Stimulated activated CD4-positive, alpha-beta T cell treated with anti-CD3 and anti-CD28 coated beads, Interleukin-15, amount 100 ng/mL, for 48 hours (primary cell): Measurements from ENCODE around the gene TIA1.
"Not testable (repeated sequence)": the region's sequence is repeated elsewhere in the genome, so short reads cannot be mapped to it uniquely, and the experiment has no call there.

Experiments used
- DNase-seq, 2 donors: peaks; one replicate each; pipeline ENCODE4 v3.0.0-alpha.2; 2020; ENCODE audit warnings: low read depth in 2 of 2

The TIA1 gene, protein sequence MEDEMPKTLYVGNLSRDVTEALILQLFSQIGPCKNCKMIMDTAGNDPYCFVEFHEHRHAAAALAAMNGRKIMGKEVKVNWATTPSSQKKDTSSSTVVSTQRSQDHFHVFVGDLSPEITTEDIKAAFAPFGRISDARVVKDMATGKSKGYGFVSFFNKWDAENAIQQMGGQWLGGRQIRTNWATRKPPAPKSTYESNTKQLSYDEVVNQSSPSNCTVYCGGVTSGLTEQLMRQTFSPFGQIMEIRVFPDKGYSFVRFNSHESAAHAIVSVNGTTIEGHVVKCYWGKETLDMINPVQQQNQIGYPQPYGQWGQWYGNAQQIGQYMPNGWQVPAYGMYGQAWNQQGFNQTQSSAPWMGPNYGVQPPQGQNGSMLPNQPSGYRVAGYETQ

DNA sequence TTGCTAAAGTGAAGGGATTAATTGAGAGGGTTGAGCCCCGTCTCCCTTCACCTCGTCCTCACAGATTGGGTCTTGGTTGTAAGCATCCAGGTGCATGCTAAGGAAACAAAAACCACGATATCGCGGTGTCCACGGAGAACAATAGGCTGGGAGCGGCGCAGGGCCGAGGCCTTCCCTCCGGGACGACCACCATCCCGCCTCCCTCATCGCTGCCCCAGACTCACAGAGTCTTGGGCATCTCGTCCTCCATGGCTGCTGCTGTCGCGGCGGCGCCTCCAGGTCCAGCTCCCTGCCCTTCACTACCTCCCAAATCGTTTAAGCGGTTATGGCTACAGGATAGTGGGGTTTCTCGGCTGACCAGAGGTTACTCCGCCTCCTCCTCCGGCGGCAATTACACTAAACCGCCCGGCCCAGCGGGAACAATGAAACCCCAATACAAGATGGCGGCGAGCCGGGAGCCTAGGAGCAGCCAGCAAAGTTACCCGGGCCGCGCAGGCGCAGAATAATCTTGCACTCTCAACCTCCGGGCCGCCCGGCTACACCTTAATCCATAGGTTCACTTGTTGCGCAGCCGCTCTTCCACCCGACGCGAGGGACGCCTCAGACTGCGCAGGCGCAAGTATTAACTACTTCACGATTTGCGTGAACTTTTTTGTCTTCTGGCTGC is at the start of gene TIA1:
TSS of gene TIA1 (minus strand) at position 448 of the 667 bp plus-strand sequence. CDS start at position 250, 198 bp downstream.
- peak; percentile 96 to 97 for DNase-seq

DNA sequence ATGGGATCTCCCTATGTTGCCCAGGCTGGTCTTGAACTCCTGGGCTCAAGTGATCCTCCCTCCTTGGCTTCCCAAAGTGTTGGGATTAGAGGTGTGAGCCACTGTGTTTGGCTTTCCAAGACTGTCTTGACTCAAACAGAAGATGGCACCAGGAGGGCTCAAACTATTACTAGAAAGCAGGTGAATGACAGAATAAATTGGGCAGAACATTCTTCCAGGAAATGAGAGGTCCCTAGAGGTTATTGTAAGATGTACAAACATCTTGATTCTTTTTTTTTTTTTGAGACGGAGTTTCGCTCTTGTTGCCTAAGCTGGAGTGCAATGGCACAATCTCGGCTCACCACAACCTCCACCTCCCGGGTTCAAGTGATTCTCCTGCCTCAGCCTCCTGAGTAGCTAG is 49.4 kb upstream of the TIA1 start:
- DNase-seq: not testable (repeated sequence)

DNA sequence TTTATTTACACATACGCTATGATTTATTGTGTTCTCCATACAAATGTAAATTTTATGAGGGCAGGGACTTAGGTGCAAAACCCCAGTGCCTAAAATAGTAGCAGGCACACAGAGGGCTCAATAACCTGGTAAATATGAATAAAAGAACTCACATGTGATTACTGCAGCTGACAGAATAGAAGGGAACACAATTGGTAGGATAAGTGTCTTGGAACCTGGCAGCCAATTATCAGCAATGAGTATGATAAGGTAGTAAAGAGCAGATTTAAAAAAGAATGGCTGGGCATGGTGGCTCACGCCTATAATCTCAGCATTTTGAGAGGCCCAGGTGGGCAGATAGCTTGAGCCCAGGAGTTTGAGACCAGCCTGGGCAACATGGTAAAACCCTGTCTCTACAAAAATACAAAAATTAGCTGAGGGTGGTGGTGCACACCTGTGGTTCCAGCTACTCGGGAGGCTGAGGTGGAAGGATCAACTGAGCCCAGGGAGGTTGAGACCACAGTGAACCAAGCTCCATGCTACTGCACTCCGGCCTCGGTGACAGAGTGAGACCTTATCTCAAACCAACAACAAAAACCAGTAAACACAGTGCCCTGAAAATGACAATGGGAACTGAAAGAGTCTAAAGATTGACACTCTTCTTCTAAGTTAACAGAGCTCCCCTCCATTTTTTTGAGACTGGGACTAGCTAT is 35.2 kb upstream of the TIA1 start:
- no peak for DNase-seq

DNA sequence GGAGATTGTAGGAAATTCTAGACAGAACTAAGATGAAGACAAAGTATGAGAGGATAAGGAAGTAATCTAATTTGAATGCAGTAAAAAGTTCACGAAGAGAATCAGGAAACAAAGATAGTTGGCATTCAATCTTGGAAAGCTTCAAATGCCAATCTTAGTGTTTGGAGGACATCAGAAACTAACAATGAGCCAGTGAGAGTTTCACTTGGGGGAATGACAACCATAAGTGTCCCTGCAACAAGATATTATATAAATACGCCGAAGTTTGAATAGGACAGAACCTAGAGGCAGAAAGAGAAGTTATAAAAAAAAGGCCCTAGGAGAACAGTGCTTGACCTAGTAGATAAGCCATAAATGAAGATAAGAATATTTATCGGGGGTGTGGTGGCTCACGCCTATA is 34.0 kb upstream of the TIA1 start:
- DNase-seq: no peak

DNA sequence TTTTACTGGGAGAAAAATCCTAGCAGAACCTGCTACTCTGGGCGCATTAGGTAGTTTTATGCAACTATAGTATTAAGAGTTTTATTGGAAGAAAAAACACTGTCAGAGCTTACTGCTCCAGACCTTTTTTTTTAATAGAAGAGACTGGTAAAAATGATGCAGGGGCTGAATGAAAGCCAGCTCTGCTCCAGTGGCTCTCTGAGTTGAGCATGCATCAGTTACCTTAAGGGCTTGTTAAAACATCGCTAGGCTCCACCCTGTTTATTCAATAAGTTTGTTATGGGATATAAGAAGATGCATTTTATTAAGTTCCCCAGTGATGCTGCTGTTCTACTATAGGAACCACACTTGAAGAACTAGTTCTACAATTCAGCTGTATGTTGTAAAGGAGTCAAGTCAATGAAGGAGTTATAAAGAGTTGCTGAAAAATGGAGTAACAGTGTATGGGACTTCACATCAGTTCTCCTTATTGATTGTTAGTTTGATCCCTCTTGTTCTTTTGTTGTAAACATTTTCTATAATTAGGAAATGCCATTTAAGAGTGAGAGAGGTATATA is 31.9 kb upstream of the TIA1 start:
- DNase-seq: no peak

DNA sequence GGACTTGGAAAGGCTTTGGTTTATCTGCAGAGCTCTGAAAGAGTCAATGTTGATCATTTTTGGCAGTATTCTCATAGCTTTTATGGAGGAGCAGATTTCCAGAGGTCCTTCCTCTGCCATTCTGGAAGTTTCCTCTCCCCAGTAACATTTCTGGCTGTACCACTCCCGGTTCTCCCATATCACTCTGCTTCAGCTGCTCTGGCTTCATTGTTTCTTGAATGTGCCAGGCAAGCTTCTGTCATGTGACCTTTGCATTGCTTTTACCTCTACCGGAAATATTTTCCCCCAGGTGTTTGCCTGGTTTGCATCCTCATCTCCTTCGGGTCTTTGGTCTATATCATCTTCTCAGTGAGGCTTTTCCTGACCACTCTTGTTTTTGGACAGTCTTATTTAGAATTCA is 21.9 kb upstream of the TIA1 start:
- no peak for DNase-seq

DNA sequence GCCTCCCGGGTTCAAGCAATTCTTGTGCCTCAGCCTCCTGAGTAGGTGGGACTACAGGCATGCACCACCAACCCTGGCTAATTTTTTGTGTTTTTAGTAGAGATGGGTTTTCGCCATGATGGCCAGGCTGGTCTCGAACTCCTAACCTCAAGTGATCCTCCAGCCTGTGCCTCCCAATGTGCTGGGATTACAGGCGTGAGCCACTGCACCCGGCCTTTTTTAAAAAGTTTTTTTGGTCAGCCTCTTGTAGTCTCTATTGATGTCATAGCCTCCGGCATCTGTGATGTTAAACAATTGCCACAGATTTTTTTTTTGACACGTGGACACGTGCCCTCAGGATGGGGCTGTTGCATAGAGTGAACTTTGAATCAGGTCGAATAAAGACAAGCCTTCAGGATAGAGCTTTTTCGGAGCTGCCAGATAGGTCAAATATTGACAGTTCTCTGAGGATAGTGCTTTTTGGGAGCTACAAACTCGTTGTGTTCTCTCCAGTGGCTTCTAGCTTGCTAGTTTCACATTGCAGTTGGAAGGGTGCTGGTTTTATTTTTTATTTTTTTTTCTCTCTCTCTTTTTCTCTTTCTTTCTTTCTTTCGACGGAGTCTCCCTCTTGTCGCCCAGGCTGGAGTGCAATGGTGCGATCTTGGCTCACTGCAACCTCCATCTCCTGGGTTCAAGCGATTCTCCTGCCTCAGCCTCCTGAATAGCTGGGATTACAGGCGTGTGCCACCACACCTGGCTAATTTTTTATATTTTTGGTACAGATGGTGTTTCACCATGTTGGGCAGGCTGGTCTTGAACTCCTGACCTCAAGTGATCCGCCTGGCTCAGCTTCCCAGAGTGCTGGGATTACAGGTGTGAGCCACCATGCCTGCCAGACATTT is 21.2 kb upstream of the TIA1 start:
- DNase-seq: not testable (repeated sequence)

DNA sequence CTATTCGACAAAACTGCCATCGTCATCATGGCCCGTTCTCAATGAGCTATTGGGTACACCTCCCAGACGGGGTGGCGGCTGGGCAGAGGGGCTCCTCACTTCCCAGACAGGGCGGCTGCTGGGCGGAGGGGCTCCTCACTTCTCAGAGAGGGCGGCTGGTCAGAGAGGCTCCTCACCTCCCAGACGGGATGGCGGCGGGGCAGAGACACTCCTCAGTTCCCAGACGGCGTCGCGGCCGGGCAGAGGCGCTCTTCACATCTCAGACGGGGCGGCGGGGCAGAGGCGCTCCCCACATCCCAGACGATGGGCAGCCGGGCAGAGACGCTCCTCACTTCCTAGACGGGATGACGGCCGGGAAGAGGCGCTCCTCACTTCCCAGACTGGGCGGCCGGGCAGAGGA is 18.5 kb upstream of the TIA1 start:
- not testable (repeated sequence) for DNase-seq

DNA sequence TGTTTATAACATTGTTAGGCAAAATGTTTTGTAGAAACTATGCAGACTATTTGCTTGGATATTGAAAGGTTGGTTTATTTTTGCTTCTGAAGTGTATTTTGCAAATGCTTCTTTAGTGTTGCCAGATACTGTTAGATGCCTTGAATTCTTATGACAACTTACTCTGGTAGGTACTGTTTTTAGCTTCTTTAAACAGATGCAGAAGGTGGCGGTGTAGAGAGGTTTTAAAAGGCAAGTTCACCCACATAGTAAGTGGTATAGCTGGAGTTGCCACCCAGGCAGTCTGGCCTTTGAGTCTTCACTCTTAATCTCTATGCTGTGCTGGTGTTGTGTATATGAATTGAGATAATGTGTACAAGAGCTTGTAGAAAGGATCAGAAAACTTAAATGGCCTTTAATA is 13.1 kb upstream of the TIA1 start:
- no peak for DNase-seq

DNA sequence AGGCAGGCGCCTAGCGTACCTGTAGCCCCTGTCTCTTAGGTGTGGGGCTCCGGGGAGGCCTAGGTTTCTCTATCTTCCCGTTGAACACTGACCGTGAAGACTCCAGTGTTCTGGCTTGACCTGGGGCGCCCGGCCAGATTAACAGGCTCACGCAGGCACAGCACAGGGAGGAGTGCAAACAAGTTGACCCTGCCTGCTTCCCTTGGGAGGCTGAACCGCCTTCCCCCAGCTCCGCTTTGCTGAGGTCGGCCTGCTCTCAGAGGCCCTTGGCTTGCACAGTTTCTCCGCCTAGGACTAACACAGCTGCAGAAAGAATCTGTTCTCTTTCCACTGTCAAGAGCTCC is 10.1 kb upstream of the TIA1 start:
- no peak for DNase-seq

DNA sequence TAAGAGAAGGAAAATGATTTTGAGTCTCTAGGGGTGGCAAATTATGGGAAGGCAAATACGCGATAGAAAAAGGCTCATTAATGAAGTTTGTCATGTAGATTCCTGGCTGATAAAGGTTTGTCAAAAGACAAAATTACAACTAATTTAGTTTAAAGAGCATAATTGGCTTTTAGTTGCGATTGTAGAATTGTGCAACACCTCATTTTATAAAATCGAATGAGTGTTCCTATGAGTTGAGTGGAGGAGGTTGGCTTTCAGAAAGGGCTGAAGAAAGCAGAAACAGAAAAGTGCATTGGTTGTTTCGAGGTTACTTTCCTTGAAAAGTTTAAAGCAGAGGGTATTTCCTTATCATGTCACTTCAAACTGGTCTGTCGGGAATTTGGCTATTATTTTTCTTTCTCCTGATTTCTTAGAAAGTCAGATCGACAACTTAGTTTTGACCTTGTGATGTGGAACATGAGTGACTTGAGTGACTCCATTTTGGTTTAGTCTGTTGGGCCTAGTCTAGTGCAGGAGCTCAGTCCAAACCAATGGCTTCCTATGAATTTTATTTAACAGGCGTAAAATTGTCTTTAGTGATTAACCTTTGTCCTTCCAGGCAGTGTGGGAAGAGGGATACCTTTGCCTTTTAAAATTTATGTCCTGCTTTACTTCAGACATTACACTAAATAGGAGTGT is 7.3 kb upstream of the TIA1 start:
- no peak for DNase-seq

DNA sequence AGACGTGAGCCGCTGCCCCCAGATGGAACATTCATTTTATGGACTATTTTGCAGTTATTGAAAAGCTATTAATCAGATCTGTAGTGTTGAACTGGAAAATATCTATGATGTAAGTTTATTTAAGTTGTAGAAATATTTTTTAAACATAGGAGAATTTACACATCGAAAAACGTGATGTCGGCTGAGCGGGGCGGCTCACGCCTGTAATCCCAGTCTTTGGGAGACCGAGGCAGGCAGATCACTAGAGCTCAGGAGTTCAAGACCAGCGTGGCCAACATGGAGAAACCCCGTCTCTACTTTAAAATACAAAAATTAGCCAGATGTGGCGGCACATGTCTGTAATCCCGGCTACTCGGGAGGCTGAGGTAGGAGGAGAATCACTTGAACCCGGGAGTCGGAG is 2.0 kb upstream of the TIA1 start:
- DNase-seq: no peak

DNA sequence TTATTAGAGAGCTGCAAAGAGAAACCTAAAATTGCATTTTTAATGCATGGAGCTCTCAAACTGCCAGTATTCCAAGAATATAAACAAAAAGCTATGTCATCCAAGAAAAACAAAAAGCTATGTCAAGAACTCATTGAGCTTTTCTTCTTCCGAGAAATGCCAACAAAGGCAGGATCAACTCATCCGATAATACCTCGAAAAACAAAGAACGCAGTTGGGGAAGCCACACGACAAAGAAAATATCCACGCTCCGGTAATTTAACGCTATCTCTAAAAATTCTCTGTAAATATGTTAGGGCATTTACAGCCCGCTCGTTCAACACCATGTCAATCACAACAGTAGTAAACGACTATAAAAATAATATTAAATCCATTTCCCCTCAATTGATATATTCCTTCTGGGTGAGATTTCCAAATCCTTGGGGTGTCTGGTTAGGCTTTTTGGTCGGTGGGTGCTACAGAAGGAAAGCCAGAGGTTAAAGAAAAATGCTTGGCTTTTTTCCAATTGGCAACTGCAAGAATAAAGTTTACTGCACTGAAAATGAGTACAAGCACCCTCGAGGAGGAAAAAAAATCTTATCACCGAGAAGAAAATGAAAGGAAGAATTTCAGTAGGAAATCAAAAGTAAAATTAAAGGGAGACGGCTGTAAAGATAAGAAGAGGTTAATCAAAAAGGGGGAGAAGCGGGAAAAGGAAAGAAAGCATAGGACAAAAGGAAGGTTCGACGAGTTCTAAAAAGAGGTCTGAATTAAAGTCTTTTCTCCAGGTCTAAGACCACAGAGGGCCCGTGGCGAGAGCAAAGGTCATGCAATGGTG is 856 bp downstream of the TIA1 start:
- no peak for DNase-seq

DNA sequence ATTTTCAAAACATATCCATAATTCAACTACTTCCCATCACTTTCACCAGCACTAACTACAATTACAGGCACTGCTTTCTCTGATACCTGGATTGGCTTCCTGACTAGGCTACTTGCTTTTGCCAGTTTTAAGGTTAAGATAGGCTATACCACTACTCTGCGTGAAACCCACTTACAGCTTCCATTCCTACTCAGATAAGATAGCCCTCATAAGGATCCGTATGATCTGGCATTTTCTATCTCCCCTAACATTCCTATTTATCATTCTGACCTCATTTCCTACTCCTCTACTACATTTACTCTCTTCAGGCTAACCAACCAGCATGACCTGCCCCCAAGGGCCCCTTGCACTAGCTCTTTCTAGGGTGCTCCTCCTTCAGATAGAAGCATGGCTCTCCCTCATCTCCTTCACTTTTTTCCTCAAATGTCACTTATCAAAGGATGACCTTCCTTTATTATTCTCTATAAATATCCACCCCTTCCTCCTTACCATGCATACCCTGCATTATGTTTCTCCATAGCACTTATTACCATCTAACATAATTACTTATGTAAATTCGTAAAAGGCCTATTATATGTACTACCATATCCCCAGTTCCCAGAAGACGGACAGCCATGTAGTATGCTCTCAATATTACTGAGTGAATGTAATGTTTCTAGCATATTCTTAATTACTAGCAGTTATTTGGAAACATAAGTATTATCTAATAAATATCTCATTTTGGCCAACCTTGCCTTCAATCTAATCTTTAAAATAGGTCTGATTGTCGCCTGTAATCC is 4.4 kb downstream of the TIA1 start:
- no peak for DNase-seq

DNA sequence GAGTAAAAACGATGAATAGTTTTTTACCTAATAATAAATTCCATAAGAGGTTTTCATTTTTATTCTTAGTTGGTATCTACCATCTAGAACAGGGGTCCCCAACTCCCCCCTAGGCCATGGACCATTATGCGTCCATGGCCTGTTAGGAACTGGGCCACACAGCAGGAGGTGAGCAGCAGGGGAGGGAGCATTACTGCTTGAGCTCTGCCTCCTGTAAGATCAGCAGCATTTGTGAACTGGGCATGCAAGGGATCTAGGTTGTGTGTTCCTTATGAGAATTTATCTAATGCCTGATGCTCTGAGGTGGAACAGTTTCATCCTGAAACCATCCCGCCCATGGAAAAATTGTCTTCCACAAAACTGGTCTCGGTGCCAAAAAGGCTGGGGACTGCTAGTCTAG is 5.9 kb downstream of the TIA1 start:
- no peak for DNase-seq

DNA sequence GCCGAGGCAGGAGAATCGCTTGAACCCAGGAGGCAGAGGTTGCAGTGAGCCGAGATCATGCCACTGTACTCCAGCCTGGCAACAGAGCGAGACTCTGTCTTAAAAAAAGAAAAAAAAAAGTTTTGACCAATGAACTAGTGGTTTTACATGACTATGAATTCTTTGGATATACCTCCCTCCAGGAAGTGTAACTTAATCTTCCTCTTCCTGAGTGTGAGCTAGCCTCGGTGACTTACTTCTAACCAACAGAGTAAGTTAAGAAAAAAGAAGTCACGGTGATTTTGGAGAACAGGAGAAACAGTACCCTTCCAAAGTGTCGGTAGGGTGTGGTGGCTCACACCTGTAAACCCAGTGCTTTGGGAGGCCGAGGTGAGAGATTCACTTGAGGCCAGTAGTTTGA is 7.1 kb downstream of the TIA1 start:
- DNase-seq: no peak

DNA sequence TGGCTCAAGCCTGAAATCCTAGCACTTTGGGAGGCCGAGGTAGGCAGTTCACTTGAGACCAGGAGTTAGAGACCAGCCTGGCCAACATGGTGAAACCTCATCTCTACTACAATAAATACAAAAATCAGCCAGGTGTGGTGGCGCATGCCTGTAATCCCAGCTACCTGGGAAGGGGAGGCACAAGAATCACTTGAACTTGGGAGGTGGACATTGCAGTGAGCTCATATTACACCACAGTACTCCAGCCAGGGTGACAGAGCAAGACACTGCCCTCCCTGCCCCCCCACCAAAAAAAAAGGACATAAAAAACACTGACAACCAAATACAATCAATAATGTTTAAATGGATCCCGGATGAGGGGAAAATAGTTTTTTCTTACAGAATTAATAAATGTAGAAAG is 7.8 kb downstream of the TIA1 start:
- DNase-seq: no peak

DNA sequence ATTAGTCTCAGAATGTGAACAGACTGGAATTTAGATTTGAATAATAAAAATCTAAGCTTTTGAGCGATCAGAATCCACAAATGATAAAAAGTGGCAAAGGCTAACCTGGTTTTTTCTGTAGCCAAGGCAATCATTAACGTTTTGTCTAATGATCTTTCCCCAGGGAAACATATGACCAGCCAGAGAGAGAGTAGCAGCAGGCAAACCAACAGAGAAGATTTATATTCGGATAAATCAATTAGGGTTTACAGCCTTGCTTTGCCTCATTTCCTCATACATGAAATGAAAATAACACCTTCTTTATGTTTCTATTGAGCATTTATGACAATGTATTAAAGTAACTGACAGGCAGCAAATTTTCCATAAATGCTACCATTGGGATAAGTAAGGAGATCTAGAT is 14.5 kb downstream of the TIA1 start:
- no peak for DNase-seq

DNA sequence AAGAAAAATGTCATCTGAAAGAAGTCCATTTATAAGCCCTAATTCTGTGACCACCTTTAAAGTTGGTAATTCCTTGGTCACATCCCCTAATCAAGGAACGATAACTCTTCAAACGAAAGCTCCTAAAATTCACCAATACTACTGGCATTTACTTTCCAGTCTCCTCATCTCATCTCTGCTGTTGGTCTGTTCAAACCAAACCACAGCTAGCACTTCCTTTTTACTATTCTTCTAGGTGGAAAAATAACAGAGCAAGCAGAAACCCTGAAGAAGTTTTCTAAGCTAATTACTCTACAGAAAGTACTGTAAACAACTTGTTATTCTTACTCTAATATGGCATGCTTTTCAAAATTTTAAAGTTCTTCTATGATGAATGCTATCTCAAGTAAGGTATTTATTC is 21.6 kb downstream of the TIA1 start:
- DNase-seq: no peak
